ENCODE results near the gene SMAD2. TPM values are rescaled to one million over a fixed set of nuclear protein-coding genes. Genes with fewer than 3 reads are reported as not detected.
A peak's percentile ranks its signal among the peaks of the same experiment; 100 is the strongest.

The SMAD2 gene
- polyA plus RNA-seq, 1 donor (not counting 4 experiments of a cell fraction or from before 2014, with no cell fraction given), result 87.1 TPM

DNA sequence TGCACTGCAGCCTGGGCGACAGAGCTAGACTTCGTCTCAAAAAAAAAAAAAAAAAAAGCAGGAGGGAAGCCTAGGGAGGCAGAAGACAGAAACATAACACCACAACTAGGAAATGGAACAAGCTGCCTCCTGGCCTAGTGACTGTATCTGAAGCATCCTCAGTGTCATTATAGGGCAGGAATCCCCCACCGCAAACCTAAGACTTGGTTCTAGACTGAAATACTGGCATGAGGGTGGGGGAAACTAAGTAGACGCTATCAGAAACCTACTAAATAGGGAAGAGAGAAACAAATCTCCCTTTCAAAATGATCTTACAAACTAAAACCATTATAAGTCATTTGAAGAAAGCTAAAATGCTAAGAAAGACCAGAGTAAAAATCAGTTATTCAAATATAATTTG lies 16.4 kb upstream of the SMAD2 start:
- Histone ChIP-seq H4K20me1 (ENCODE audit: control insufficient read depth, extremely low read depth, insufficient read depth, low read length) (no peaks in the 10 kb centered on the region), H3K4me1 (ENCODE audit: control insufficient read depth, extremely low read depth, insufficient read depth, low read length) (peaks cover 14% of the 10 kb centered on the region), H3K4me2 (ENCODE audit: control insufficient read depth, extremely low read depth, insufficient read depth, low read depth, low read length) (no peak overlapping the region), H3K79me2 (ENCODE audit: control insufficient read depth, insufficient read depth, low read length) (no peaks in the 10 kb centered on the region), H3K36me3 (ENCODE audit: control insufficient read depth in 2 of 2, extremely low read depth in 1 of 2, insufficient read depth in 2 of 2, low read length in 2 of 2) (no peaks in the 10 kb centered on the region), H2AFZ (ENCODE audit: control insufficient read depth, low read length) (no peak overlapping the region), H3K9me1 (ENCODE audit: control insufficient read depth, extremely low read depth, insufficient read depth, low read length) (no peaks in the 10 kb centered on the region), H3K9ac (ENCODE audit: control insufficient read depth, extremely low read depth, insufficient read depth, low read length) (no peak overlapping the region), H3K27ac (ENCODE audit: control insufficient read depth, insufficient read depth, low read length) (no peak overlapping the region), H3K9me3 (ENCODE audit: control insufficient read depth, low read depth, low read length) (no peaks in the 10 kb centered on the region), H3K27me3 (ENCODE audit: control insufficient read depth, extremely low read depth, insufficient read depth, low read length) (no peaks in the 10 kb centered on the region), H3K4me3 (ENCODE audit: control insufficient read depth in 2 of 3, extremely low read depth in 1 of 3, insufficient read depth in 2 of 3, low read depth in 1 of 3, low read length in 3 of 3) (no peak overlapping the region)
- no peak for FAIRE-seq
- dilution Hi-C loops (cut with MboI; ENCODE audit: extremely low pct_ligation_motif_present, low sequenced_read_pairs), result no loop called here
- no peak for DNase-seq (ENCODE audit: low read depth, low spot score)
- TF ChIP-seq, protein P1, sequence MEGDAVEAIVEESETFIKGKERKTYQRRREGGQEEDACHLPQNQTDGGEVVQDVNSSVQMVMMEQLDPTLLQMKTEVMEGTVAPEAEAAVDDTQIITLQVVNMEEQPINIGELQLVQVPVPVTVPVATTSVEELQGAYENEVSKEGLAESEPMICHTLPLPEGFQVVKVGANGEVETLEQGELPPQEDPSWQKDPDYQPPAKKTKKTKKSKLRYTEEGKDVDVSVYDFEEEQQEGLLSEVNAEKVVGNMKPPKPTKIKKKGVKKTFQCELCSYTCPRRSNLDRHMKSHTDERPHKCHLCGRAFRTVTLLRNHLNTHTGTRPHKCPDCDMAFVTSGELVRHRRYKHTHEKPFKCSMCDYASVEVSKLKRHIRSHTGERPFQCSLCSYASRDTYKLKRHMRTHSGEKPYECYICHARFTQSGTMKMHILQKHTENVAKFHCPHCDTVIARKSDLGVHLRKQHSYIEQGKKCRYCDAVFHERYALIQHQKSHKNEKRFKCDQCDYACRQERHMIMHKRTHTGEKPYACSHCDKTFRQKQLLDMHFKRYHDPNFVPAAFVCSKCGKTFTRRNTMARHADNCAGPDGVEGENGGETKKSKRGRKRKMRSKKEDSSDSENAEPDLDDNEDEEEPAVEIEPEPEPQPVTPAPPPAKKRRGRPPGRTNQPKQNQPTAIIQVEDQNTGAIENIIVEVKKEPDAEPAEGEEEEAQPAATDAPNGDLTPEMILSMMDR (optimal IDR thresholded peaks at IDR 0.05 in 1 of 3, IDR thresholded peaks at IDR 0.05 in 1 of 3, conservative IDR thresholded peaks at IDR 0.05 in 1 of 3; ENCODE audit: extremely low read depth in 1 of 3, insufficient read depth in 2 of 3, low read length in 3 of 3), result no peak
- no peak for TF ChIP-seq EZH2 (IDR thresholded peaks at IDR 0.05; ENCODE audit: low read length)

DNA sequence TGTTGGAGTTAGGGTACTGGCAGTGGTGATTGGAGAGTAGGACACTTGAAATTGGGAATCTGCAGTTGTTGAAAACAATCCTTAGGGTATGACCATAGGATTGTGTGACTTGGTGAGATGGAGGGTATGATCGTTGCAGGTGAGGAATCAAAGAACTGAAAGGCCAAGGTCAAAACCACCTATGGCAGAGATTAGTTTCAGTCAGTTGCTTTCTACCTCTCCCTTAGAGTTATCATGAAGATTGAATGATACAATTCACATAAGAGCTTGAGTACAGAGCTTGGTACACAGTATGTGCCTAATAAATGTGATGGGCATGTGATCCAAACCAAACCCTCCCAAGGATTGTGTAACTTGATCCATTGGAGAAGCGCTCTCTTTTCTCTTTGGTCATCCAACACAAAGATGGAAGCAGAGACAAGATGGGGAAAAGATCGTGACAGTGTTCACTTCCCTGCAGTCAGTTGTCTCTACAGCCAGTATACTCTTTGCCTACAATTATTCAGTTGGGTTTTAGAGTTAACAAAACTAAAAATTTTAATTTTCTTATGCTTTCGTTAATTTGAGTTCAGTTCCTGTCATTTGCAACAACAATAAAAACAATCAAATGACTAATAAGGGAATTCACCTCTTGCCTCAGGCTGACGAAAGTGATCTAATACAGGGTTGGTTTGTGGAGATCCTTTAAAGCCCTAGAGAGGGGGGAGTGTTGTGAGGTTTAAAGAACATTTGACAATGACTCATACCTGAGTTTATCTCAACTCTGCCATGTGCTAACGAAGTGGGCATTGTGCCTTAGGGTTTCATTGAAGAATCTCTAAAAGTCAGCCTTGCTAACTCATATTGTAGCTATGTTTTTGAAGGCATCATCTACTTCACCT lies 14.8 kb upstream of the SMAD2 start:
- Histone ChIP-seq H3K36me3 (ENCODE audit: control insufficient read depth in 2 of 2, extremely low read depth in 1 of 2, insufficient read depth in 2 of 2, low read length in 2 of 2) (no peaks in the 10 kb centered on the region), H4K20me1 (ENCODE audit: control insufficient read depth, extremely low read depth, insufficient read depth, low read length) (no peaks in the 10 kb centered on the region), H3K4me1 (ENCODE audit: control insufficient read depth, extremely low read depth, insufficient read depth, low read length) (peaks cover 14% of the 10 kb centered on the region), H3K4me3 (ENCODE audit: control insufficient read depth in 2 of 3, extremely low read depth in 1 of 3, insufficient read depth in 2 of 3, low read depth in 1 of 3, low read length in 3 of 3) (no peak overlapping the region), H3K9me3 (ENCODE audit: control insufficient read depth, low read depth, low read length) (no peaks in the 10 kb centered on the region), H3K27me3 (ENCODE audit: control insufficient read depth, extremely low read depth, insufficient read depth, low read length) (no peaks in the 10 kb centered on the region), H3K27ac (ENCODE audit: control insufficient read depth, insufficient read depth, low read length) (peak overlapping the region; percentile 51), H3K9ac (ENCODE audit: control insufficient read depth, extremely low read depth, insufficient read depth, low read length) (no peak overlapping the region), H3K4me2 (ENCODE audit: control insufficient read depth, extremely low read depth, insufficient read depth, low read depth, low read length) (peak overlapping the region; percentile 58), H3K9me1 (ENCODE audit: control insufficient read depth, extremely low read depth, insufficient read depth, low read length) (no peaks in the 10 kb centered on the region), H2AFZ (ENCODE audit: control insufficient read depth, low read length) (no peak overlapping the region), H3K79me2 (ENCODE audit: control insufficient read depth, insufficient read depth, low read length) (no peaks in the 10 kb centered on the region)
- TF ChIP-seq, protein P1 (optimal IDR thresholded peaks at IDR 0.05 in 1 of 3, IDR thresholded peaks at IDR 0.05 in 1 of 3, conservative IDR thresholded peaks at IDR 0.05 in 1 of 3; ENCODE audit: extremely low read depth in 1 of 3, insufficient read depth in 2 of 3, low read length in 3 of 3), result no peak
- TF ChIP-seq EZH2 (IDR thresholded peaks at IDR 0.05; ENCODE audit: low read length), result no peak
- dilution Hi-C loops (cut with MboI; ENCODE audit: extremely low pct_ligation_motif_present, low sequenced_read_pairs), result no loop called here
- peak; percentile 97 for FAIRE-seq
- DNase-seq (ENCODE audit: low read depth, low spot score), result peak; percentile 86
